Stimulated activated CD4-positive, alpha-beta T cell treated with anti-CD3 and anti-CD28 coated beads, Interleukin-1b, Interleukin-23, amount 100 ng/mL, for 24 hours (primary cell): ENCODE results near the gene TMEM220.

Source experiments
- DNase-seq, 4 experiments: peaks; one replicate each; pipeline ENCODE4 v3.0.0-alpha.2; 2020; ENCODE audit warnings: low read depth in 4 of 4, low spot score in 1 of 4

Gene TMEM220

DNA sequence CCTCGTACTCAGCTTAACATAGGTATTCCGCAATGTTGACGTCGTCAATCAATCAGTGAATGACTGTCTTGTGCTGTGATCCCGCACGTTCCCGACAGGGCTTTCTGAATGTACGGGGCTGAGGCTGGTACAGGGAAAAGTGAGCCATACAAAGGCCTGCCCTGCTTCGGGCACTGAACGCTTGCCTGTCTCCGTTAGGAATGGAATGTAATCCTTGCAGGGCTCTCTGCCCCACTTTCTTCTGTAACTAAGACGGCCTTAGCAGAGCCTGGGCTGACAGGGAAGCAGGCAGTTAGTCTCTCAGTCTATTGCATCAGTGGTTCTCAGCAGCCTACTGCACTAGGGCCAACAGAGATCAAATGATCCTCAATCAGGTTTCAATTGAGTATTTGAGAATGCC lies 56.5 kb downstream of the TMEM220 start:
- DNase-seq, result no peak

DNA sequence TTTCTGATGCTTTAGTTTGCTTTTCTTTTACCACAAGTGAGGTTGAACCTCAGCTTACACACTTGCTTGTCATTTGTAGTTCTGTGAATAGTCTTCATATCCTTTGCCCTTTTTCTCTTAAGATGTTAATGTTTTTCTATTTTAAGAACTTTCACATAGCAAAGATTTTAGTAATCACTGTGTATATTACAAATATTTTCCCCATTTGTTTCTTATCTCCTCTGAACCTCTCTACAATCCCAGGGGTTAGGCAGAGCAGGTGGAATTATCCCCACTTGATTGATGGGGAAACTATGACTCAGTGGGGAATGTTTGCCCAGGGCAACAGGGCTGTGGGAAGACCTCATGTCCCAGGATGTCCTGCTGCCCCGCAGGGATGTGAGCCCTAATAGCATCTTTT lies 61.0 kb downstream of the TMEM220 start:
- DNase-seq, result no peak

DNA sequence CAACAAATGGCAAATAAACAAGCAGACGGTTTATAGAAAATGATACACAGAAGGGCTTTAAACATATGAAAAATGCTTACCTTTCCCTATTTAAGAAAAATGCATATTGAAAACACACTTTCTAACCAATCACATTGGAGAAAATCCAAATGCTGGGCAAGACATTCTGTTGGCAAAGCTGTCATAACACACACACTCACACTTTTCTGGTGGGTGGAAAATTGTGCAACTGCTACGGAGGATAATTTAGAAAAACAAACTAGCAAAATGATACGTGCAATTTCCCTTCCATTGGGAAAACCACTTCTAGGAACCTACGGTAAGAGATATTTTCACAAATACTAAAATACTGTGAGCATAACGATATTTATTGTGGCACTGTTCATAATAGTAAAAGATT lies 62.9 kb downstream of the TMEM220 start:
- DNase-seq, result no peak

DNA sequence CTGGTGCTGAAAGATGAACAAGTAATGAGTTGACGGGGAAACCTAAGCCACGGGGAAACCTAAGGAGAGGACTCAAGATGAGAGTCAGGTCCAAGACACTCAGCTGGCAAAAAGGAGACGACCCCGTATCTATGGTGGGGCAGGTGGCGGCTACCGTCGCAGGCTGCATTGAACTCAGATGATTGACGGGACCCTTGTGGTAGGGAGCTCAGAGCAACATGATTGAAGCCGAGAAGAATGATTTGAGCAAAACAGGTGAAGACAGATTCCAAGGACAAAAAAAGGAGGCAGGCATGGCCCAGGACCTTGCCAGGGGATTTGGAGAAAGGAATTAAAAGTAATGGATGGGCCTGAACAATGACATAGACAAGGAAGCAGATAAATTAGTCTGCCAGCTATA lies 65.3 kb downstream of the TMEM220 start:
- no peak for DNase-seq
